Activated CD8-positive, alpha-beta memory T cell treated with anti-CD3 and anti-CD28 coated beads, Interleukin-2, amount 50 U/mL, for 24 hours (primary cell): ENCODE measurements around the gene UBXN2A.
"Not testable (repeated sequence)": the region's sequence is repeated elsewhere in the genome, so short reads cannot be mapped to it uniquely, and the experiment has no call there.

ENCODE experiments used
- DNase-seq: peaks from one replicate; pipeline ENCODE4 v3.0.0-alpha.2; 2020; ENCODE audit errors: extremely low read depth

The UBXN2A gene

GRCh38 chr2:24043133-24043532 lies 102.9 kb downstream of the UBXN2A start:
- DNase-seq = not testable (repeated sequence)

- no peak for DNase-seq
These were observed 105.5 kb downstream of the UBXN2A start for GRCh38 chr2:24045511-24046508.

- DNase-seq = no peak
These were observed 106.3 kb downstream of the UBXN2A start for GRCh38 chr2:24046599-24046929.

- DNase-seq = peak; percentile 87
These were observed 106.9 kb downstream of the UBXN2A start, which contains the start of gene WDCP for GRCh38 chr2:24046930-24047702. TSS of gene WDCP (minus strand) at chr2:24047391. CDS start at chr2:24039494, 7,897 bp downstream.

GRCh38 chr2:24047703-24048033 lies 107.4 kb downstream of the UBXN2A start:
- no peak for DNase-seq

- no peak for DNase-seq
These were observed 108.7 kb downstream of the UBXN2A start for GRCh38 chr2:24048769-24049484.

GRCh38 chr2:24049485-24050021 lies 109.3 kb downstream of the UBXN2A start, which contains the start of gene FKBP1B:
TSS of gene FKBP1B (plus strand) at chr2:24049741. CDS start at chr2:24049850, 109 bp downstream.
- DNase-seq = peak; percentile 14

- no peak for DNase-seq
These were observed 110.0 kb downstream of the UBXN2A start for GRCh38 chr2:24050041-24050979.

- no peak for DNase-seq
These were observed 111.6 kb downstream of the UBXN2A start for GRCh38 chr2:24051833-24052232.

- no peak for DNase-seq
These were observed 112.7 kb downstream of the UBXN2A start for GRCh38 chr2:24052951-24053350.
